ENCODE data around the gene STIM1.

DNA sequence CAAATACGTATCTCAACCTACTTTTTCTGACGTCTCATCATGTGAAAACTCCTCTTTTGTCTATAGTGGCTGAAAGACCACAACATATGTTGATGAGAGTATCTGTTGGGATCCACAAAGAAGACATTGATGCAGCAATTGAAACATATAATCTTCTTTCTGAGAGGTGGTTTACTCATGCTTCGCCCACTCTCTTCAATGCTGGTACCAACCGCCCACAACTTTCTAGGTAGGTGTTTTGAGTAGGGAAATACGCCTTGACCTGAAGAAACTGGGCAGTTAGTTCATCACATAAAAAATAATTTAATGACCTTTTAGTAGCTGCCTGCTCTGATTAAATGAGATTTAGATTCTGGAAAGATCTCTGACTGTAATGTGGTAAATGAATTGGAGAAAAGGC, 256.4 kb downstream of the STIM1 start:
- TF ChIP-seq, protein P1, sequence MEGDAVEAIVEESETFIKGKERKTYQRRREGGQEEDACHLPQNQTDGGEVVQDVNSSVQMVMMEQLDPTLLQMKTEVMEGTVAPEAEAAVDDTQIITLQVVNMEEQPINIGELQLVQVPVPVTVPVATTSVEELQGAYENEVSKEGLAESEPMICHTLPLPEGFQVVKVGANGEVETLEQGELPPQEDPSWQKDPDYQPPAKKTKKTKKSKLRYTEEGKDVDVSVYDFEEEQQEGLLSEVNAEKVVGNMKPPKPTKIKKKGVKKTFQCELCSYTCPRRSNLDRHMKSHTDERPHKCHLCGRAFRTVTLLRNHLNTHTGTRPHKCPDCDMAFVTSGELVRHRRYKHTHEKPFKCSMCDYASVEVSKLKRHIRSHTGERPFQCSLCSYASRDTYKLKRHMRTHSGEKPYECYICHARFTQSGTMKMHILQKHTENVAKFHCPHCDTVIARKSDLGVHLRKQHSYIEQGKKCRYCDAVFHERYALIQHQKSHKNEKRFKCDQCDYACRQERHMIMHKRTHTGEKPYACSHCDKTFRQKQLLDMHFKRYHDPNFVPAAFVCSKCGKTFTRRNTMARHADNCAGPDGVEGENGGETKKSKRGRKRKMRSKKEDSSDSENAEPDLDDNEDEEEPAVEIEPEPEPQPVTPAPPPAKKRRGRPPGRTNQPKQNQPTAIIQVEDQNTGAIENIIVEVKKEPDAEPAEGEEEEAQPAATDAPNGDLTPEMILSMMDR (IDR thresholded peaks at IDR 0.05) = no peak
- no peak for TF ChIP-seq POLR2A (IDR thresholded peaks at IDR 0.05; ENCODE audit: low read depth)
- no peak for TF ChIP-seq EP300 (IDR thresholded peaks at IDR 0.05)

Measured in esophagus muscularis mucosa (tissue), 4 donors.